Measurements from ENCODE around the gene LRIG2. TPM values are rescaled to one million over a fixed set of nuclear protein-coding genes. Genes with fewer than 3 reads are reported as not detected.

LRIG2 gene
- total and polyA plus RNA-seq, 10 donors: 3.4 to 68.7 (median 22.1) TPM

- no peak for TF ChIP-seq CTCF (IDR thresholded peaks at IDR 0.05 in 8 of 11, conservative IDR thresholded peaks at IDR 0.05 in 3 of 11)
- TF ChIP-seq POLR2AphosphoS5 (IDR thresholded peaks at IDR 0.05): no peak
- TF ChIP-seq POLR2A (IDR thresholded peaks at IDR 0.05): no peak
- H3K36me3 ChIP-seq: peaks cover 14 to 100% (median 92%) of the 10 kb centered on the region in 6 donors
- H3K27me3 ChIP-seq (replicated peaks in 1 of 7): no peaks in the 10 kb centered on the region
- WGBS, 5 donors: 91 to 97% (median 96%) methylated on average over 1 of the region's 1 CpG
- no peak overlapping the region for H3K27ac ChIP-seq
- DNase-seq: no peak
- no peaks in the 10 kb centered on the region for H3K4me1 ChIP-seq
- intact Hi-C loops (cut with DNase I; ENCODE audit: low total_unique reads): no loop called here
- H3K9me3 ChIP-seq: no peaks in the 10 kb centered on the region
- no peak overlapping the region for H3K4me3 ChIP-seq
Measured at GRCh38 chr1:113103048-113103447, 30.1 kb downstream of the LRIG2 start.

GRCh38 chr1:113103977-113104376, 31.0 kb downstream of the LRIG2 start:
- peaks cover 14 to 100% (median 91%) of the 10 kb centered on the region in 6 donors for H3K36me3 ChIP-seq
- H3K27ac ChIP-seq: no peak overlapping the region
- no peaks in the 10 kb centered on the region for H3K4me1 ChIP-seq
- H3K4me3 ChIP-seq: no peak overlapping the region
- intact Hi-C loops (cut with DNase I; ENCODE audit: low total_unique reads): no loop called here
- no peaks in the 10 kb centered on the region for H3K9me3 ChIP-seq
- no peak for DNase-seq
- TF ChIP-seq POLR2AphosphoS5 (IDR thresholded peaks at IDR 0.05) (no peak), CTCF (IDR thresholded peaks at IDR 0.05 in 8 of 11, conservative IDR thresholded peaks at IDR 0.05 in 3 of 11) (no peak), POLR2A (IDR thresholded peaks at IDR 0.05) (no peak)
- no peaks in the 10 kb centered on the region for H3K27me3 ChIP-seq (replicated peaks in 1 of 7)

DNA sequence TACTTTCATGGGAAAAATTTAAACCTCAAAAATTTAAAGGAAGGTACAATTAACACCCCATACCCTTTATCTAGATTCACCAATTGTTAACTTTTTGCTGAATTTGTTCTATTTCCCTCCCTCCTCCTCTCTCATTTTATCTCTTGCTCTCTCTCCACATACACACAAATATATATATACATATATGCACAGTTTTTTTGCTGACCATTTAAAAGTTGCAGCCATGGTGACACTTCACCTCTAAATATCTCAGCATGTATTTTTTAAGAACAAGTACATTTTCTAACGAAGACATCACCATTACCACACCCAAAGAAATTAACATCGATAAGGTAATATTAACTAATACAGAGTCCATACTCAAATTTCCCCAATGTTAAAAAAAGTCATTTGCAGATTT, 33.9 kb downstream of the LRIG2 start:
- no peaks in the 10 kb centered on the region for H3K27me3 ChIP-seq (replicated peaks in 1 of 7)
- no peak overlapping the region for H3K27ac ChIP-seq
- no peak for TF ChIP-seq POLR2A (IDR thresholded peaks at IDR 0.05)
- TF ChIP-seq POLR2AphosphoS5 (IDR thresholded peaks at IDR 0.05): no peak
- TF ChIP-seq CTCF (IDR thresholded peaks at IDR 0.05 in 8 of 11, conservative IDR thresholded peaks at IDR 0.05 in 3 of 11): no peak
- DNase-seq: no peak
- no peaks in the 10 kb centered on the region for H3K9me3 ChIP-seq
- 91 to 97% (median 94%) methylated on average over 2 of the region's 2 CpGs for WGBS, 5 donors
- H3K4me3 ChIP-seq: no peak overlapping the region
- no peaks in the 10 kb centered on the region for H3K4me1 ChIP-seq
- intact Hi-C loops (cut with DNase I; ENCODE audit: low total_unique reads): no loop called here
- peaks cover 7 to 100% (median 91%) of the 10 kb centered on the region in 6 donors for H3K36me3 ChIP-seq

DNA sequence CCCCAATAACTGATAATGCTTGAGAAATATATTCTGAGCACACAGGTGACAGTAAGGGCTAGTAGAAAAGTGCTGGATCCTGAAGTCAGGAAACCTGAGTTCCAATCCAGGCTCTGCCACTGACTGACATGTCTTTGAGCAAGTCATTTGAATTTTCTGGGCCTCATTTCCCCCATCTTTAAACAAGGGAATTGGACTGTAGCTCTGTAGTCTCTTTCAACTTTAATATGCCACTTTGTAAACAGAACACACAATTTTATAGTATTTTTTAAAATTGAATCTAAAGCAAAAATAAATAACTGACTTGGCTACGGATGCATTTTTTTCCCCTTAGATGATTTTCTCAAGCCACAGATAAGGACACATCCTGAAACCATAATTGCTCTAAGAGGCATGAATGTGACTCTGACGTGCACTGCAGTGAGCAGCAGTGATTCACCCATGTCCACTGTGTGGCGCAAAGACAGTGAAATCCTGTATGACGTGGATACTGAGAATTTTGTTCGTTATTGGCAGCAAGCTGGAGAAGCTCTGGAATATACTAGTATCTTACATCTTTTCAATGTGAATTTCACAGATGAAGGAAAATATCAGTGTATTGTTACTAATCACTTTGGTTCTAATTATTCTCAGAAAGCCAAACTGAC, 37.0 kb downstream of the LRIG2 start:
- intact Hi-C loops (cut with DNase I; ENCODE audit: low total_unique reads): no loop called here
- Histone ChIP-seq H3K27me3 (replicated peaks in 1 of 7) (no peaks in the 10 kb centered on the region), H3K36me3 (peaks cover under 1 to 100% (median 88%) of the 10 kb centered on the region in 6 donors), H3K4me1 (no peaks in the 10 kb centered on the region), H3K9me3 (no peaks in the 10 kb centered on the region), H3K4me3 (no peak overlapping the region), H3K27ac (no peak overlapping the region)
- TF ChIP-seq POLR2AphosphoS5 (IDR thresholded peaks at IDR 0.05) (no peak), POLR2A (IDR thresholded peaks at IDR 0.05) (no peak), CTCF (IDR thresholded peaks at IDR 0.05 in 8 of 11, conservative IDR thresholded peaks at IDR 0.05 in 3 of 11) (no peak)
- WGBS, 5 donors: 73 to 82% (median 78%) methylated on average over 5 of the region's 5 CpGs
- DNase-seq: no peak
